Endothelial cell of coronary artery (primary cell): Measurements from ENCODE around the gene ZNF585A. TPM values are rescaled to one million over a fixed set of nuclear protein-coding genes. Genes with fewer than 3 reads are reported as not detected.

ENCODE experiments used
- total RNA-seq: library from RNA; depleted of rRNA; stranded (reverse); fragments of >200 nt; gene quantifications from 2 replicates; pipeline ENCODE4 v1.2.3, GENCODE V29; 2014

The ZNF585A gene
- total RNA-seq: 2.4 and 7.1 TPM in 2 replicates

DNA sequence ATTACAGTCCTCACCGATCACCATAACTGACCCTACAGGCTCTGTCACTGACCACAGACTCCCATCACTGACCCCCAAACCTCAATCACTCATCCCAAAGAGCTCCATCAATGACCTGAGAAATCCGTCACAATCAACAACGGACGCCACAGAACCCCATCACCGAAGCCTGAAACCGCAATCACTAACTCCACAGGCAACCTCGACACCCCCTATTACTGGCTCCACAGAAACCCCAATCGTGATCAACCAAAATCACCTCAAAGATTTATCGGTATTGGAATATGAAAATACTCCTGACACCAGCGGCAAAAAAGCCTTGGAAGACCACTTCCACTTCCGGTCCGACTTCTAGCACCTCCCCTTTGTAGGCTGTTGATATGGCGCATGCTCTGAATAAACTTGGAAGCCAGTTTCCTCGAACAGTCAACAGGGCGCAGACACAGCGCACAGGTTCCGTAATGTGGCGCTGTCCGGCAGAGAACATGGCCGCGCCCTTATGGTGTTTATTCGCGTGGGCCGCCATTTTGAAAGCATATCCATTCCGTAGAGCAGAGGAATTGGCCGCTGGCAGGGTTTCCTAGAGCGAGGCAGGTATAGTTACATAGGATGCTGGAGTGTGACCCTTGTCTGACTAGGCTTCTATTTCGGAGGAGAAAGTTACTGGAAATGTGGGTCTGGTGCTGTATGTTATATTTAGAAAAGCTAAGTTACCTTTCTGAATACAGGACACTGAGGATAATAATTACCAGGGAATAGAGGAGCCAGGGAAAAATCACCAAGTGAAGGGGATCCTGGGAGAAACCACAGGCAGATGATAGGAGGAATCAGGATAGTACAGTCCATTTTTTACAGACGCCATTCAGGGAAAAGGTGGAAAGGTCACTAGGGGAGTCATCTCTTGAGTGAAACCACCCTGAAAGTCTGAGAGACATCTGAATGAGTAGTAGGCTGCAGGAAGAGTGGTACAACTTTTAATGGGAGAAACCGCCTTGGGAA is at the start of gene ZNF585A:
Gene ZNF585A (minus strand): TSS at position 328 of the 999 bp plus-strand sequence. CDS start 2,785 bp downstream, outside the sequence.

GRCh38 chr19:37217775-37218591 is 45.5 kb upstream of the ZNF585A start, which contains the start of gene ZNF383:
Gene ZNF383 (plus strand): TSS chr19:37218214. CDS start chr19:37230454, 12,240 bp downstream.

Other genes starting within 250 kb of the ZNF585A start
- gene ZNF420, start 94.3 kb downstream of the ZNF585A start, total RNA-seq: 6.0 and 8.2 TPM in 2 replicates
- 6.8 and 11.5 TPM in 2 replicates for gene ZNF585B, start 37.8 kb upstream of the ZNF585A start, total RNA-seq
- 3.7 and 4.8 TPM in 2 replicates for gene ZNF383, start 45.5 kb upstream of the ZNF585A start, total RNA-seq
- 3.8 and 5.8 TPM in 2 replicates for gene ZNF527, start 198.4 kb upstream of the ZNF585A start, total RNA-seq